H4 (cell line): ENCODE results near the gene TTF1. TPM values are rescaled to one million over a fixed set of nuclear protein-coding genes. Genes with fewer than 3 reads are reported as not detected.
A peak's percentile ranks its signal among the peaks of the same experiment; 100 is the strongest.

Experiments used
- DNase-seq: peaks from one replicate; pipeline ENCODE4 v3.0.0-alpha.2; 2015; ENCODE audit warnings: low spot score
- total RNA-seq: library from RNA; depleted of rRNA; stranded (reverse); fragments of >200 nt; shearing (Covaris generic); gene quantifications from 2 replicates; pipeline ENCODE4 v1.2.3, GENCODE V29; 2014; rRNA removed

TTF1 gene
- total RNA-seq, 1 experiment from 2014 or later = 13.9 TPM

GRCh38 chr9:132365986-132366385, 40.7 kb downstream of the TTF1 start:
- no peak for DNase-seq

DNA sequence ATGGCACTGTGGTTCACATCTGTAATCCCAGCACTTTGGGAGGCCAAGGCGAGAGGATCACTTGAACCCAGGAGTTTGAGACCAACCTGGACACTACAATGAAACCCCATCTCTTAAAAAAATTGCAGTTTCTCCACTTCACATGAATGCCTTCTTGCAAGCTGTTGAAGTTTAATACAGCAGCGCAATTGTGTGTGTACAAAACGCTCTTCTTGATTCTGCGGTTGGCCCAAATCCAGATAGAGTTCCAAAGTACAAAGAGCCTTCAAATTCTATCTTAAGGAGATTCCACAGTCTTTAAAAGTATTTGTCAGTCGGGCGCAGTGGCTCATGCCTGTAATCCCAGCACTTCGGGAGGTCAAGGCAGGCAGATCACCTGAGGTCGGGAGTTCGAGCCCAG, 42.6 kb downstream of the TTF1 start:
- DNase-seq = no peak

DNA sequence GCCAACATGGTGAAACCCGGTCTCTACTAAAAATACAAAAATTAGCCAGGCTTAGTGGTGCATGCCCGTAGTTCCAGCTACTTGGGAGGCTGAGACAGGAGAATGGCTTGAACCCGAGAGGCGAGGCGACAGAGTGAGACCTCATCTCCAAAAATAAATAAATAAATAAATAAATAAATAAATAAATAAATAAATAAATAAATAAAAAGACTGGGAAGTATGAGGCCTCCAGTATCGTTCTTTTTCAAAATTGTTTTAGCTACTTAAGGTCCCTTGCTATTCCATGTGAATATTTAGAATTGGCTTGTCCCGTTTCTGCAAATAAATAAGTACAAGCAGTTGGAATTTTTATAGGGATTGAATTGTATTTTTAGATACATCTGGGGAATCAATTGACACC, 48.9 kb downstream of the TTF1 start:
- DNase-seq = no peak

DNA sequence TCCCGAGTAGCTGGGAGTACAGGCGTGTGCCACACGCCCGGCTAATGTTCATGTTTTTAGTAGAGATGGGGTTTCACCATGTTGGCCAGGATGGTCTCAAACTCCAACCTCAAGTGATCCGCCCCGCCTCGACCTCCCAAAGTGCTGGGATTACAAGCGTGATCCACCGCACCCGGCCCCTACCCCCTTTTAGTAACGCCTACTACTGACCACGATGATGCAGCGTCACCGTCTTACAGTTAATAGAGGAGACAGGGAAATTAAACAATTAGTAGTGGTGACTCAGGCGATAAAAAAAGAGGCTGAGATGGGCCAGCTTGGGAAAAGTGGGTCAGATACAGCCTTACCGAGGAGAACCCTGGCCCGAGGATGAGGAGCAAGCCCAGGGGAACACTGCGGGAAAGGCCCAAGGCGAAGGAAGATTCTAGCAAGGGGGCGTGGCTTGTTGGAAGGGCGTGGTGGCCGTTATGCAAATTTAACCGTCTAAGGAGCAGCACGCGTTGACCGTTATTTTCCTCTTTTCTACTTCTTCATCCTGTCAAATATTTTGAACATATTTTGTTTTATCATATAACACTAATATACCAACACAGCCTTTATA, 50.2 kb downstream of the TTF1 start:
- DNase-seq = no peak

DNA sequence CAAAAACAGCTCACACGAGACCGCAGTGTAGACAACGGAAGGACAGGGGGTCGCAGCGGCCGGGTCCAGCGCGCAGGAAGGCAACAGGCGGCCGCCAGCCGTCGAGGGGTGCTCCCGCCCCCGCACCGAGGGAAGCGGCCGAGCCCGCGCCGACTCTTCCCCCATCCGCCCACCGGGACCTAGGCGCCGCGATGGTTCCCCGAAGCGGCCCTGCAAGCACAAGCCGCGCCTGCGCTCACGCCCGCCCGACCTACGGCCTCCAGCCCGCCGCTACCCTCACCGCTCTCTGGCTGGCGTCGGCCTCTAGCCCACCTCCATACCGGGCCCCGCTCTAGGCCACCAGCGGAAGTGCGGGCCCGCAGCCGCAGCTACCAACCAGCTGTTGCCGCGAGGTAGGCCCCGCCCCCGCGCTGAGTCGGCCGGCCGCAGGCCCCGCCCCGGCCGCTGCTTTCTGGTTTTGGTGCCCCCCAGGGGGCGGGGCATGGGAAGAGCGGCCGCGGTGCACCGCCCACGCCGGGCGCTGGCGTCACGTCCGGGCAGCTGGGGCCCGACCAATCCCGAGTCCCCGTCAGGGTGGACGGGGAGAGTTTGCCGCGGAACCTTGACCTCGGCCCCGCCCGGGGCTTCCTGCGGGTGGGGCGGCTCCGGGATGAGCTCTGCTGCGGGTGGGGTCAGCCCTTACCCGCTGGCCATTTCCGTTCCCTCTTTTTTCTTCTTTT, 51.8 kb downstream of the TTF1 start, which contains the start of gene SETX:
Gene SETX (minus strand): TSS at position 350 of the 719 bp plus-strand sequence. CDS start 5,558 bp downstream, outside the sequence.
- peak; percentile 90 for DNase-seq

GRCh38 chr9:132351404-132352045, 55.1 kb downstream of the TTF1 start:
- DNase-seq = no peak

DNA sequence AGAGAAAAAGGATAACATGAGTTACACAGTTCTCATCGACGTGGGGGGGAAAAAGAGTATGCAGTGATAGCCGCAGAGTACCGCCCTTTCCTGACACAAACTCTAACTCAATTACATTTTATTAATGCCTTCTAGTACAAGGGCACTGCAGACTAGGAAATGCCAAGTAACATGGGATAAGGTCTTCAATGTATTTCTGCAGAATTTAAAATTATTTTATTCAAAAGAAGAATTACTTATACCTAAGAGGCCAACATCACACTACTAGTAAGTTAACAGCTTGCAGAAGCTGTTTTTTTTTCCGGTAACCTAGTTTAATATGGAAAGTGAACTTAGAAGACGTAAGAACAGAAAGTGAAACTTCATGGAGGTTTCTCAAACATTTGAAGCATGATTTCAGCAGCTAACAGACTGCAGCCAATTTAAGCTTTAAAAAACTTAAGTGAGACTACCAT, 55.8 kb downstream of the TTF1 start:
- DNase-seq = no peak

- no peak for DNase-seq
Observed at GRCh38 chr9:132348676-132349075, 58.0 kb downstream of the TTF1 start.

GRCh38 chr9:132346177-132346576, 60.5 kb downstream of the TTF1 start:
- DNase-seq = no peak

- no peak for DNase-seq
Observed at GRCh38 chr9:132341177-132341840, 65.3 kb downstream of the TTF1 start.

GRCh38 chr9:132334364-132334763, 72.3 kb downstream of the TTF1 start:
- no peak for DNase-seq

- no peak for DNase-seq
Observed at GRCh38 chr9:132333556-132333955, 73.1 kb downstream of the TTF1 start.

DNA sequence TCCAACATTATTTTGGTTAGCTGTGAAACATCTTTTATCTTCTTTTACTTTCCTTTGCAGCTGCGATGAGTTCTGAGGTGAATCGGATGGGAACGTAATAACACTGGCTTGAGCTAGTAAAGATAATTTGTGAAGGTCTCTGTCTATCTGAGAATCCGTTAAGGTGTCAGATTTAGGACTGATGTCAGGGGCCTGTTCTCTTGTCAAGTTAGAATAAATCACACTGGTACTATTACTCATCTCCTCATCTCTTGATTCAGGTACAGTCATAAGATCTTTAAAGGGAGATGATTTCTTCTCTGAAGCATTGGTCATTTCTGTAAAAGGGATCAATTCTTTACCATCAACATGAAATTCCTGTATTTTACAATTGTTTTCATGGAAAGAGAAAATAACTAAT, 78.1 kb downstream of the TTF1 start:
- DNase-seq = no peak

GRCh38 chr9:132327537-132327936, 79.1 kb downstream of the TTF1 start:
- DNase-seq = no peak

Other genes starting within 250 kb of the TTF1 start
- gene NTNG2, start 244.8 kb downstream of the TTF1 start, total RNA-seq = 0.95 and 1.7 TPM in 2 replicates
- gene SETX, start 51.9 kb downstream of the TTF1 start, total RNA-seq = 13.4 and 16.7 TPM in 2 replicates
- gene CFAP77, start 3.4 kb upstream of the TTF1 start, total RNA-seq = not detected in 2 replicates
- gene BARHL1, start 175.8 kb upstream of the TTF1 start, total RNA-seq = not detected in 2 replicates